Spleen (tissue), 7 donors: ENCODE results near the gene EHBP1.

Experiments
- POLR2A ChIP-seq, 3 donors: fragments of 450-650 bp; IDR thresholded peaks; one replicate each; pipeline ENCODE4 v1.5.1; 2017; ENCODE audit warnings: antibody characterized with exemption in 3 of 3, mild to moderate bottlenecking in 1 of 3
- POLR2AphosphoS5 ChIP-seq, 3 donors: sonication (generic); formaldehyde crosslinking; IDR thresholded peaks; one replicate each; pipeline ENCODE4 v1.5.1; 2017; ENCODE audit warnings: antibody characterized with exemption in 3 of 3
- TF ChIP-seq, protein P1 (sequence below), 11 experiments: fragments of 200-600 bp in 7 of 11; fragments of 450-650 bp in 4 of 11; sonication (generic) in 4 of 11; IDR thresholded peaks in 8 of 11; conservative IDR thresholded peaks in 3 of 11; 1 replicate in 7 of 11; 2 replicates in 4 of 11; pipeline versions ENCODE4 v1.4.0 to v1.8.0; 2016 to 2021; ENCODE audit warnings: antibody characterized with exemption in 11 of 11, inconsistent platforms in 4 of 11, mild to moderate bottlenecking in 1 of 11
- donor health status: DM: no; HTN: no; CAD: no; lungs with moderate emphysema.
- donor health status: DM: no; HTN: no; CAD: no.
- donor health status: DM: no; HTN: no; CAD: no.

DNA sequence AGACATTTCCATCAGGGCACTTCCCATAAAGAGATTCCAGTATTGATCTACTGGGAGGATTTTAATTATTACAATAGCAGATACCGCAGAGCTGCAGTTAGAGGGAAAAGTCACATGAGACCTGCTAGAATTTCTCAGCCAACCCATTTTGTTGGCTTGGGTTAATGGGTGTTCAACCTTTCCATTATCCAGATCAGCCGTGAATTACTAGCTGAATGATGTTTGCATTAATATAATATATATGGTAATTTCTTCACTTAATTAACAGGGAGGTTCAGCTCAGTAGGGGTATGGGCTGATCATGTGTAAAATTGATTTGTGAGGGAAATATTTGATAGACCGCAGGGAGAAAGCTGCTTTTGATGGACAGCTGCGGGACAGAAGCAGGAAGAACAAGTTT lies 288.7 kb downstream of the EHBP1 start:
- TF ChIP-seq, protein P1, sequence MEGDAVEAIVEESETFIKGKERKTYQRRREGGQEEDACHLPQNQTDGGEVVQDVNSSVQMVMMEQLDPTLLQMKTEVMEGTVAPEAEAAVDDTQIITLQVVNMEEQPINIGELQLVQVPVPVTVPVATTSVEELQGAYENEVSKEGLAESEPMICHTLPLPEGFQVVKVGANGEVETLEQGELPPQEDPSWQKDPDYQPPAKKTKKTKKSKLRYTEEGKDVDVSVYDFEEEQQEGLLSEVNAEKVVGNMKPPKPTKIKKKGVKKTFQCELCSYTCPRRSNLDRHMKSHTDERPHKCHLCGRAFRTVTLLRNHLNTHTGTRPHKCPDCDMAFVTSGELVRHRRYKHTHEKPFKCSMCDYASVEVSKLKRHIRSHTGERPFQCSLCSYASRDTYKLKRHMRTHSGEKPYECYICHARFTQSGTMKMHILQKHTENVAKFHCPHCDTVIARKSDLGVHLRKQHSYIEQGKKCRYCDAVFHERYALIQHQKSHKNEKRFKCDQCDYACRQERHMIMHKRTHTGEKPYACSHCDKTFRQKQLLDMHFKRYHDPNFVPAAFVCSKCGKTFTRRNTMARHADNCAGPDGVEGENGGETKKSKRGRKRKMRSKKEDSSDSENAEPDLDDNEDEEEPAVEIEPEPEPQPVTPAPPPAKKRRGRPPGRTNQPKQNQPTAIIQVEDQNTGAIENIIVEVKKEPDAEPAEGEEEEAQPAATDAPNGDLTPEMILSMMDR (IDR thresholded peaks at IDR 0.05 in 8 of 11, conservative IDR thresholded peaks at IDR 0.05 in 3 of 11): no peak
- TF ChIP-seq POLR2A (IDR thresholded peaks at IDR 0.05): no peak
- no peak for TF ChIP-seq POLR2AphosphoS5 (IDR thresholded peaks at IDR 0.05)
